OCI-LY1 (cell line): ENCODE measurements around the gene BCAN.

Experiments used
- H2AFZ ChIP-seq: fragments of 200-600 bp; sonication (generic), shearing (Covaris generic); 2 replicates; pipeline ENCODE4 v1.6.0; 2014; ENCODE audit warnings: antibody characterized with exemption, mild to moderate bottlenecking, low read length
- H3F3A ChIP-seq: fragments of 200-600 bp; sonication (generic), shearing (Covaris generic); 2 replicates; pipeline ENCODE4 v1.6.0; 2014; ENCODE audit warnings: mild to moderate bottlenecking, antibody characterized with exemption, low read length, moderate library complexity; ENCODE audit not compliant: insufficient read depth
- H3K27ac ChIP-seq: fragments of 200-600 bp; sonication (generic); 2 replicates; pipeline ENCODE4 v1.5.1; 2014; ENCODE audit warnings: low read length, mixed run types, mild to moderate bottlenecking, low read depth; ENCODE audit not compliant: poor library complexity, severe bottlenecking
- H3K27me3 ChIP-seq: fragments of 200-600 bp; sonication (generic); 2 replicates; pipeline ENCODE4 v1.6.0; 2014; ENCODE audit warnings: antibody characterized with exemption, mild to moderate bottlenecking, low read length, moderate library complexity; ENCODE audit not compliant: insufficient read depth
- H3K36me3 ChIP-seq: fragments of 200-600 bp; sonication (generic); 2 replicates; pipeline ENCODE4 v1.6.1; 2014; ENCODE audit warnings: mild to moderate bottlenecking, antibody characterized with exemption, low read length, moderate library complexity, mixed read lengths; ENCODE audit not compliant: insufficient read depth
- H3K4me1 ChIP-seq: fragments of 200-600 bp; sonication (generic); 2 replicates; pipeline ENCODE4 v1.5.1; 2014; ENCODE audit warnings: mild to moderate bottlenecking, low read length, moderate library complexity; ENCODE audit not compliant: insufficient read depth, severe bottlenecking
- H3K4me2 ChIP-seq: fragments of 200-600 bp; sonication (generic), shearing (Covaris generic); 2 replicates; pipeline ENCODE4 v1.6.1; 2014; ENCODE audit warnings: low read length
- H3K4me3 ChIP-seq: fragments of 200-600 bp; sonication (generic); 2 replicates; pipeline ENCODE4 v1.5.1; 2014; ENCODE audit warnings: low read length, low read depth, mild to moderate bottlenecking, mixed read lengths; ENCODE audit not compliant: poor library complexity, severe bottlenecking
- H3K79me2 ChIP-seq: fragments of 200-600 bp; shearing (Covaris generic); 2 replicates; pipeline ENCODE4 v1.6.1; 2016; ENCODE audit warnings: mixed run types, low read length, mixed read lengths; ENCODE audit not compliant: insufficient read depth
- H3K9ac ChIP-seq: fragments of 200-600 bp; sonication (generic), shearing (Covaris generic); 2 replicates; pipeline ENCODE4 v1.6.1; 2014; ENCODE audit warnings: mild to moderate bottlenecking, low read length, mixed read lengths
- H3K9me2 ChIP-seq: fragments of 200-600 bp; sonication (generic), shearing (Covaris generic); 2 replicates; pipeline ENCODE4 v1.6.1; 2014; ENCODE audit warnings: low read depth, mild to moderate bottlenecking, low read length, mixed read lengths
- H3K9me3 ChIP-seq: fragments of 200-600 bp; shearing (Covaris generic); 2 replicates; pipeline ENCODE4 v1.6.1; 2014; ENCODE audit warnings: low read length, mixed read lengths
- H4K20me1 ChIP-seq: fragments of 200-600 bp; sonication (generic), shearing (Covaris generic); 2 replicates; pipeline ENCODE4 v1.6.0; 2016; ENCODE audit warnings: mild to moderate bottlenecking, low read length; ENCODE audit not compliant: insufficient read depth
- EZH2 ChIP-seq: fragments of 200-600 bp; sonication (generic), shearing (Covaris generic); IDR thresholded peaks from 2 replicates; pipeline ENCODE4 v1.8.0; 2017; ENCODE audit warnings: borderline replicate concordance, mixed run types, mild to moderate bottlenecking, antibody characterized with exemption, low read length, moderate library complexity, mixed read lengths
- TF ChIP-seq, protein P1 (sequence below): fragments of 200-600 bp; sonication (generic), shearing (Covaris generic); IDR thresholded peaks from 2 replicates; pipeline ENCODE4 v1.5.1; 2017; ENCODE audit warnings: mild to moderate bottlenecking, antibody characterized with exemption, low read length, moderate library complexity, mixed read lengths

BCAN gene

DNA sequence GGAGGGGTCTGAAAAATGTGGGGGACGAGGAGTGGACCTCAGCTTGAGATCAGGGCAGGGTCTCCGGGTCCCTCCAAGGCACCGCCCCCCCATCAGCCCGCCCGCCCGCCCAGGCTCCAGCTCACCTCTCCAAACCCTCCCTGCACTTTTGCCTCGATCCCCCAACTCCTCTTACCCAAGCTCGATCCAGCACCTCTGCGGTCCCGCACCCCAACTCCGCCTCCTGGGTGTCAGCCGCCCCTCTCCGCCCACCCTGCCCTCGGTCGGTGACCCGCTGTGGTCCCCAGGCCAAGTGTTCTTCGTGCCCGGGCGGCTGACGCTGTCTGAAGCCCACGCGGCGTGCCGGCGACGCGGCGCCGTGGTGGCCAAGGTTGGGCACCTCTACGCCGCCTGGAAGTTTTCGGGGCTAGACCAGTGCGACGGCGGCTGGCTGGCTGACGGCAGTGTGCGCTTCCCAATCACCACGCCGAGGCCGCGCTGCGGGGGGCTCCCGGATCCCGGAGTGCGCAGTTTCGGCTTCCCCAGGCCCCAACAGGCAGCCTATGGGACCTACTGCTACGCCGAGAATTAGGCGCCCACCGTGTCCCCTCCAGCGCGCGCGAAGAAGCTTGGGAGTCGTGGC, 17.0 kb upstream of the BCAN start:
- H3F3A ChIP-seq: no peaks in the 10 kb centered on the region
- no peaks in the 10 kb centered on the region for H3K9me2 ChIP-seq
- H3K27me3 ChIP-seq: no peaks in the 10 kb centered on the region
- no peak overlapping the region for H3K4me3 ChIP-seq
- no peak overlapping the region for H3K4me2 ChIP-seq
- no peaks in the 10 kb centered on the region for H3K36me3 ChIP-seq
- no peaks in the 10 kb centered on the region for H4K20me1 ChIP-seq
- no peak overlapping the region for H2AFZ ChIP-seq
- no peak for TF ChIP-seq EZH2
- no peaks in the 10 kb centered on the region for H3K9me3 ChIP-seq
- H3K4me1 ChIP-seq: no peaks in the 10 kb centered on the region
- no peaks in the 10 kb centered on the region for H3K79me2 ChIP-seq
- no peak overlapping the region for H3K27ac ChIP-seq
- no peak overlapping the region for H3K9ac ChIP-seq

DNA sequence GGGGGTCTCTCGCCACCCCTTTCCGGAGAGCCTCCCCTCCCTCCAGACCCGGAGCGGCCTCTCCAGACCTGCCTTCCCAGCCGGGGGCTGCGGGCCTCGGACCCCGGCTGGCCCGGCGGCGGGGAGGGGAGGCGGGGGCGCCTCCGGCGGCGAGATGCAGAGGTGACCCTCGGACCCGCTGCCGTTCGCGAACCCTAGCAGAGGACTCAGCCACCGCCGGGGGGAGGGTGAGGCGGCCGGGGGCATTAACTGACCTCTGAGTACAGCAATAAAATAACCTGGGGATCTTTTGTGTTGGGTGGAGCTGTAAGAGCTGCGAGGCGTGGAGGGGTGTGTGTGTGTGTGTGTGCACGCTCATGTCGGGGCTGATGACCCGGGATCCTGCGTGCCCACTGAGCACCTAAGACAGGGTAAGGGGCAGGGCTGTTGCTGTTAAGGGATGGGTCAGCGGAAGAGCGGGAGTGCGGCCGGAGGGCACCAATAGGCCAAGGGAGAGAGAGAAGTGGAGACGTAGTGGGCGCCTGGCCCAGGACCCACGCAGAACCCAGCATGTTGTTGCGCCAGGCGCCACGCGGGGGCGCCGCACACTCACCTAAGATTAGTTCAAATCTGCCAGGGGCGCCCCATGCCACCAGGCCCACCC, 16.4 kb upstream of the BCAN start:
- Histone ChIP-seq H3K9me3 (no peaks in the 10 kb centered on the region), H3F3A (no peaks in the 10 kb centered on the region), H3K27ac (no peak overlapping the region), H3K9ac (no peak overlapping the region), H3K27me3 (no peaks in the 10 kb centered on the region), H3K4me3 (no peak overlapping the region), H3K79me2 (no peaks in the 10 kb centered on the region), H3K4me1 (no peaks in the 10 kb centered on the region), H4K20me1 (no peaks in the 10 kb centered on the region), H2AFZ (no peak overlapping the region), H3K36me3 (no peaks in the 10 kb centered on the region), H3K9me2 (no peaks in the 10 kb centered on the region), H3K4me2 (no peak overlapping the region)
- TF ChIP-seq, protein P1, sequence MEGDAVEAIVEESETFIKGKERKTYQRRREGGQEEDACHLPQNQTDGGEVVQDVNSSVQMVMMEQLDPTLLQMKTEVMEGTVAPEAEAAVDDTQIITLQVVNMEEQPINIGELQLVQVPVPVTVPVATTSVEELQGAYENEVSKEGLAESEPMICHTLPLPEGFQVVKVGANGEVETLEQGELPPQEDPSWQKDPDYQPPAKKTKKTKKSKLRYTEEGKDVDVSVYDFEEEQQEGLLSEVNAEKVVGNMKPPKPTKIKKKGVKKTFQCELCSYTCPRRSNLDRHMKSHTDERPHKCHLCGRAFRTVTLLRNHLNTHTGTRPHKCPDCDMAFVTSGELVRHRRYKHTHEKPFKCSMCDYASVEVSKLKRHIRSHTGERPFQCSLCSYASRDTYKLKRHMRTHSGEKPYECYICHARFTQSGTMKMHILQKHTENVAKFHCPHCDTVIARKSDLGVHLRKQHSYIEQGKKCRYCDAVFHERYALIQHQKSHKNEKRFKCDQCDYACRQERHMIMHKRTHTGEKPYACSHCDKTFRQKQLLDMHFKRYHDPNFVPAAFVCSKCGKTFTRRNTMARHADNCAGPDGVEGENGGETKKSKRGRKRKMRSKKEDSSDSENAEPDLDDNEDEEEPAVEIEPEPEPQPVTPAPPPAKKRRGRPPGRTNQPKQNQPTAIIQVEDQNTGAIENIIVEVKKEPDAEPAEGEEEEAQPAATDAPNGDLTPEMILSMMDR: peak; percentile 85
- no peak for TF ChIP-seq EZH2

- H3K4me2 ChIP-seq: no peak overlapping the region
These were observed 15.9 kb upstream of the BCAN start for GRCh38 chr1:156626079-156626438.

More at GRCh38 chr1:156626079-156626438, 15.9 kb upstream of the BCAN start:
- H3K27me3 ChIP-seq: no peaks in the 10 kb centered on the region
- H3K9me3 ChIP-seq: no peaks in the 10 kb centered on the region
- H3K4me3 ChIP-seq: no peak overlapping the region
- TF ChIP-seq, protein P1: no peak
- TF ChIP-seq EZH2: no peak
- H3F3A ChIP-seq: no peaks in the 10 kb centered on the region
- no peak overlapping the region for H3K27ac ChIP-seq
- no peaks in the 10 kb centered on the region for H3K79me2 ChIP-seq
- H4K20me1 ChIP-seq: no peaks in the 10 kb centered on the region
- H3K4me1 ChIP-seq: no peaks in the 10 kb centered on the region
- no peaks in the 10 kb centered on the region for H3K9me2 ChIP-seq
- H3K36me3 ChIP-seq: no peaks in the 10 kb centered on the region
- H3K9ac ChIP-seq: no peak overlapping the region
- no peak overlapping the region for H2AFZ ChIP-seq
